ENCODE data around the gene STPG1.
A peak's percentile ranks its signal among the peaks of the same experiment; 100 is the strongest.

STPG1 gene

DNA sequence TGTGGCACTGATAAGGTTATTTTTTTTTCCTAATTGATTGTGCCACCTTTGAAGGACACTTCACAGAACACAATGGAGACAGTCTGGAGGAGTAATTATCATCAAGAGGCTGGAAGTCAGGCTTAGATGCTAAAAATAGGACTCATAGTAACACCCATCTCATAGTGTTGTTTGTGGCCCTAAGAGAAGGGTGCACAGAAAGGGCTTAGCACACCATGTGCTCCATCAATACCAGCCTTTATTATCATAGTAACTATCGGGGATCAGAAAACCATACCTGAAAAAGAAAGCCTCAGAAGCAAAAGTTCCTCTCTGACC lies 13.9 kb upstream of the STPG1 start:
- DNase-seq (ENCODE audit: extremely low spot score): peak; percentile 1
- ChIA-PET CTCF (no interaction called here), POLR2A (no interaction called here)
- TF ChIP-seq, protein P1, sequence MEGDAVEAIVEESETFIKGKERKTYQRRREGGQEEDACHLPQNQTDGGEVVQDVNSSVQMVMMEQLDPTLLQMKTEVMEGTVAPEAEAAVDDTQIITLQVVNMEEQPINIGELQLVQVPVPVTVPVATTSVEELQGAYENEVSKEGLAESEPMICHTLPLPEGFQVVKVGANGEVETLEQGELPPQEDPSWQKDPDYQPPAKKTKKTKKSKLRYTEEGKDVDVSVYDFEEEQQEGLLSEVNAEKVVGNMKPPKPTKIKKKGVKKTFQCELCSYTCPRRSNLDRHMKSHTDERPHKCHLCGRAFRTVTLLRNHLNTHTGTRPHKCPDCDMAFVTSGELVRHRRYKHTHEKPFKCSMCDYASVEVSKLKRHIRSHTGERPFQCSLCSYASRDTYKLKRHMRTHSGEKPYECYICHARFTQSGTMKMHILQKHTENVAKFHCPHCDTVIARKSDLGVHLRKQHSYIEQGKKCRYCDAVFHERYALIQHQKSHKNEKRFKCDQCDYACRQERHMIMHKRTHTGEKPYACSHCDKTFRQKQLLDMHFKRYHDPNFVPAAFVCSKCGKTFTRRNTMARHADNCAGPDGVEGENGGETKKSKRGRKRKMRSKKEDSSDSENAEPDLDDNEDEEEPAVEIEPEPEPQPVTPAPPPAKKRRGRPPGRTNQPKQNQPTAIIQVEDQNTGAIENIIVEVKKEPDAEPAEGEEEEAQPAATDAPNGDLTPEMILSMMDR (IDR thresholded peaks at IDR 0.05; ENCODE audit: control extremely low read depth, extremely low read depth, low read depth, missing control alignments): no peak

DNA sequence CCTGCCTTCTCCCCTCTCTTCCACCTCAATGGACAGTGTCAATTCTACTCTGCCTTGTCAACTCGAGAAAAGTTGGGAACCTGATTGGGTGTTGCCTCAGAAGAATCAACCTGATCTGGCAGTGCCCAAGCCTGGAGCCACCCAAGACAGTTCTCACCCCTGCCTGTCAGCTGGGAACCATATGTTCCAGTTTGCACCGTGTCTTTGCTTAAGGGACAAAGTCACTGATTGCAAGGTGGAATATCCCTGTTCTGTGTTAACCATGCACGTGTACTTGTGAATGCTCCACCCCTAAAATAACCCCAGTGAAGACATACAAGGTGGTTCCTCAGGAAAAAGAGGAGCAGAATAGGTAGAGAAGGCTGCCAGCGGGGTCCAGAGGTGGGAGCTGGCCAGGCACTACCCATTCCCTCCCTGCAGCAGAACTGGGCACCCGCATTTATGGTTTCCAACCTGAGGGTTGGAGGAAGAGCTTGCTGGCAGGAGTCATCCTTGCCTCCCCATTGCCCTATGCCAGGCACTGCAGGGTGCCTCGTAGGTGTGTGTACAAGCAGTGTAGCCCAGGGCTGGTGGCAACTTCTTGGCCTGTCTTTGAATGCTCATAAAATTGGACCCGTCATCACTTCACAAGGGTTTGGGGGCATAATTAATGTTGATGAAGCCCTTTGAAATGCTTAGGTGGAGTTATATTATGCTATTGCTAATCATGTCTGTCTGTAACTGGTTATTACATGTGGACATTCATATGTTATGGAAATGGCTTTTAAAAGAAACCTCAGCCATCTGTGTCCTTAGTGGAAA lies 13.4 kb upstream of the STPG1 start:
- ChIA-PET POLR2A (no interaction called here), CTCF (interaction anchor here (2.0 to 3.7 kb wide), 3 partner anchors 11 to 228 kb away, joined by 7 to 44 read pairs (median 9); partner anchors contain the start of gene NIPAL3)
- peak; percentile 1 for DNase-seq (ENCODE audit: extremely low spot score)
- TF ChIP-seq, protein P1 (IDR thresholded peaks at IDR 0.05; ENCODE audit: control extremely low read depth, extremely low read depth, low read depth, missing control alignments): no peak

DNA sequence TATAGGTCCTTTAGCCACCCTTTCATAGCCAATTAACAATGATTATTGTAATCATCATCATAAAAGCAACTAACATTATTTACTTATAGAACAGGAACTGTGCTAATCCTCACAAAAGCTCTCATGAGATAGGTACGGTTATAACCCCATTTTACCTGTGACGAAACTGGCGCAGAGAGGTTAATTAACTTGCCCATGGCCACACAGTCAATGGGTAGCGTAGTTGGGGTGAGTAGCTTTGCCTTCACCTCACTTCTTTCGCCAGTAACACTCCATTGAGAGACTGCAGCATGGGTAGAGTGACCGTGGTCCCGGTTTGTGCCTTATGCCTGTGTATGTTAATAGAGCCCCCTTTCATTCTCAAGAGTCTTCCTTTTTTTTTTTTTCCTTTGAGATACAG lies 12.3 kb upstream of the STPG1 start:
- TF ChIP-seq, protein P1 (IDR thresholded peaks at IDR 0.05; ENCODE audit: control extremely low read depth, extremely low read depth, low read depth, missing control alignments): no peak
- ChIA-PET POLR2A (no interaction called here), CTCF (interaction anchor here (1.1 to 5.4 kb wide), 7 partner anchors 10 to 227 kb away, joined by 3 to 44 read pairs (median 7); partner anchors contain the start of gene NIPAL3)
- DNase-seq (ENCODE audit: extremely low spot score): no peak

DNA sequence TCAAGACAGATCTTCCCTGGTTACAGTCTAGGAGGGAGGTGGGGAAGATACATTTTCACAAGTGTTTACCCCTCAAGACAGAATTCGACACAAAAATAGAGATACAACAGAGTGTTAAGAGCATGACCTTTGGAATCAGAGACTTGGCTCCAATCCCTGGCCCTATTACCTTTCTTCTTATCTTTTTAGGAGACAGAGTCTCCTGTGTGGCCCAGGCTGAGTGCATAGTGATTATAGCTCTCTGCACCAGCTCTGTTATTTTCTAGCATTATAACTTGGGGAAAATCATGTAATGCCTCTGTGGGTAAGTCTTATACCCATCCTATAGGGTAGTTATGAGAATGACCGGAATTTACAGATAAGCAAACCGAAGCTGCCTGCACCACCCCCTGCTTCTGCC lies 11.9 kb upstream of the STPG1 start:
- DNase-seq (ENCODE audit: extremely low spot score): no peak
- TF ChIP-seq, protein P1 (IDR thresholded peaks at IDR 0.05; ENCODE audit: control extremely low read depth, extremely low read depth, low read depth, missing control alignments): no peak
- ChIA-PET POLR2A (no interaction called here), CTCF (interaction anchor here (1.0 to 5.4 kb wide), 12 partner anchors 10 to 275 kb away, joined by 3 to 44 read pairs (median 4); partner anchors contain the start of gene NIPAL3)

DNA sequence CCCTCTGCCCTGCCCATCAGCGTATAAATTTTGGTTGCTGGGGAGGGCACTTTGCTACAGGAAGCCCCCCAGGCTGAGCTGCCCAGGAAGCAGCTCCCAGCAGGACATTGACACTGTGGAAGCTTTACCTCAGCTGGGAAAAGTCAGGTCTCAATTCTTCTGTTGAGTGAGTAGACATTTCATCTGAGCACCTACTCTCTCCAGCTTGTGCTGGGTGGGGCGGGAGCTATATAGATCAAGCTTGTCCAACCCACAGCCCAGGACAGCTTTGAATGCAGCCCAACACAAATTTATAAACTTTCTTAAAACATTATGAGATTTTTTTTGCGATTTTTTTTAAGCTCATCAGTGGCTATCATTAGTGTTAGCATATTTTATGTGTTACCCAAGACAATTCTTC lies 11.4 kb upstream of the STPG1 start:
- CTCF ChIA-PET: interaction anchor here (1.0 to 5.4 kb wide), 14 partner anchors 9 to 275 kb away, joined by 3 to 44 read pairs (median 4); partner anchors contain the start of gene NIPAL3
- TF ChIP-seq, protein P1 (IDR thresholded peaks at IDR 0.05; ENCODE audit: control extremely low read depth, extremely low read depth, low read depth, missing control alignments): no peak
- no peak for DNase-seq (ENCODE audit: extremely low spot score)
- POLR2A ChIA-PET: no interaction called here

DNA sequence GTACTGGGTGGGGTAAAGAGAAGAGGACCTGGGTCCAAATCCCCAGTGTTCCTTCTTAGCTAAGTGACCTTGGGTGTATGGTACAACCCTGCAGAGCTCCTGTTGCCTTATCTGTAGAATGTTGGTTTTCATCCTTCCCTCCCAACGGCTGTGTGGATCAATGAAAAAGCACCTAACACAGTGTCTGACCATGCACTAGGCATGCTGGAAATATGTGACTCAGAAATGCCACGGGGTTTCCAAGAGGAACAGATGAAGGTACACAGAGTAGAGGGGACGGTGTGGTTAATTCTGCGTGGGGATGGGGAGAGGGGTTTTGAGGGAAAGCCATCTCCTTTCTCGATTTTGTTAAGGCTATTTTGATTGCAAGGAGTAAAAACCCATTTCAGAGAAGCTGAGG lies 10.6 kb upstream of the STPG1 start:
- TF ChIP-seq, protein P1 (IDR thresholded peaks at IDR 0.05; ENCODE audit: control extremely low read depth, extremely low read depth, low read depth, missing control alignments): no peak
- ChIA-PET POLR2A (no interaction called here), CTCF (interaction anchor here (1.0 to 5.4 kb wide), 9 partner anchors 8 to 274 kb away, joined by 3 to 44 read pairs (median 3); partner anchors contain the start of gene NIPAL3)
- no peak for DNase-seq (ENCODE audit: extremely low spot score)

Data from GM10248 (cell line).